HepG2 (cell line): ENCODE results near the gene EBPL. TPM values are rescaled to one million over a fixed set of nuclear protein-coding genes. Genes with fewer than 3 reads are reported as not detected.

Source experiments
- BRD4 ChIP-seq: sonication (generic); formaldehyde crosslinking; IDR thresholded peaks from 2 replicates; pipeline ENCODE4 v1.4.0; 2020; ENCODE audit warnings: missing genetic modification reagents
- FOXC1 ChIP-seq: sonication (generic); formaldehyde crosslinking; IDR thresholded peaks from 2 replicates; pipeline ENCODE4 v1.8.0; 2022; ENCODE audit warnings: mild to moderate bottlenecking, missing genetic modification reagents, borderline replicate concordance
- FOXJ3 ChIP-seq: sonication (generic); formaldehyde crosslinking; IDR thresholded peaks from 2 replicates; pipeline ENCODE4 v1.4.0; 2020; ENCODE audit warnings: missing genetic modification reagents, mild to moderate bottlenecking, borderline replicate concordance
- MLLT10 ChIP-seq: sonication (generic); formaldehyde crosslinking; IDR thresholded peaks from 2 replicates; pipeline ENCODE4 v1.4.0; 2020; ENCODE audit warnings: missing genetic modification reagents
- MTA3 ChIP-seq: sonication (generic); formaldehyde crosslinking; IDR thresholded peaks from 2 replicates; pipeline ENCODE4 v1.4.0; 2020; ENCODE audit warnings: missing genetic modification reagents
- MYPOP ChIP-seq: sonication (generic); formaldehyde crosslinking; IDR thresholded peaks from 2 replicates; pipeline ENCODE4 v1.8.1; 2023; ENCODE audit warnings: mild to moderate bottlenecking, moderate library complexity, missing genetic modification reagents
- RBM22 ChIP-seq: fragments of 200-400 bp; formaldehyde crosslinking; optimal IDR thresholded peaks from 2 replicates; pipeline ENCODE3; 2017; ENCODE audit warnings: mild to moderate bottlenecking, low read length, moderate library complexity
- SIX1 ChIP-seq: sonication (generic); formaldehyde crosslinking; IDR thresholded peaks from 2 replicates; pipeline ENCODE4 v1.4.0; 2020; ENCODE audit warnings: missing genetic modification reagents, borderline replicate concordance
- SMARCC2 ChIP-seq: fragments of 450-650 bp; IDR thresholded peaks from 2 replicates; pipeline ENCODE4 v1.6.1; 2017; ENCODE audit warnings: antibody characterized with exemption, mild to moderate bottlenecking
- SNAPC2 ChIP-seq: sonication (generic); formaldehyde crosslinking; IDR thresholded peaks from 2 replicates; pipeline ENCODE4 v1.8.1; 2022; ENCODE audit warnings: mild to moderate bottlenecking, missing genetic modification reagents
- TBX3 ChIP-seq: fragments of 450-650 bp; IDR thresholded peaks from 2 replicates; pipeline ENCODE4 v1.6.1; 2017; ENCODE audit warnings: antibody characterized with exemption, mild to moderate bottlenecking, inconsistent platforms, borderline replicate concordance
- TIGD3 ChIP-seq: sonication (generic); formaldehyde crosslinking; IDR thresholded peaks from 2 replicates; pipeline ENCODE4 v1.5.1; 2020; ENCODE audit warnings: mild to moderate bottlenecking, missing genetic modification reagents, borderline replicate concordance
- ZBTB25 ChIP-seq: IDR thresholded peaks from 2 replicates; pipeline ENCODE4 v1.6.1; 2018; ENCODE audit warnings: missing genetic modification reagents
- ZNF224 ChIP-seq: sonication (generic); formaldehyde crosslinking; IDR thresholded peaks from 2 replicates; pipeline ENCODE4 v1.5.0; 2020; ENCODE audit warnings: mild to moderate bottlenecking, missing genetic modification reagents
- ZNF234 ChIP-seq: sonication (generic); formaldehyde crosslinking; conservative IDR thresholded peaks from 2 replicates; pipeline ENCODE4 v1.5.1; 2020; ENCODE audit warnings: mild to moderate bottlenecking, missing genetic modification reagents
- ZNF3 ChIP-seq: IDR thresholded peaks from 2 replicates; pipeline ENCODE4 v1.7.0; 2017; ENCODE audit warnings: inconsistent platforms
- ZNF331 ChIP-seq: sonication (generic); formaldehyde crosslinking; IDR thresholded peaks from 2 replicates; pipeline ENCODE4 v1.4.0; 2020; ENCODE audit warnings: missing genetic modification reagents
- ZNF597 ChIP-seq: sonication (generic); formaldehyde crosslinking; IDR thresholded peaks from 2 replicates; pipeline ENCODE4 v1.5.0; 2020; ENCODE audit warnings: missing genetic modification reagents
- polyA plus RNA-seq, 8 experiments: library from polyadenylated mRNA; depleted of rRNA in 3 of 8; stranded (reverse) in 7 of 8; unstranded in 1 of 8; fragments of >200 nt; fragmentation: Illumina TruSeq in 4 of 8; extraction: Trizol in 4 of 8; gene quantifications; 2 replicates each; pipeline versions ENCODE4 v1.2.1 to v1.2.3, GENCODE V29; 2011 to 2016; ENCODE audit warnings: low read depth in 4 of 8, missing spikeins in 1 of 8, mixed read lengths in 1 of 8; ENCODE audit not compliant: insufficient read depth in 1 of 8
- total RNA-seq, 5 experiments: library from RNA; depleted of rRNA; stranded (reverse); fragments of >200 nt; fragmentation: Illumina TruSeq; extraction: Trizol; gene quantifications; 2 replicates each; pipeline ENCODE4 v1.2.3, GENCODE V29; 2016; ENCODE audit warnings: low read depth in 1 of 5
- TF ChIP-seq, protein P1 (sequence below): IDR thresholded peaks from 2 replicates; pipeline ENCODE4 v1.6.1; 2016; ENCODE audit warnings: missing biosample characterization, missing genetic modification reagents, low read depth
- TF ChIP-seq, protein P2 (sequence below): sonication (generic); formaldehyde crosslinking; IDR thresholded peaks from 2 replicates; pipeline ENCODE4 v1.5.1; 2020; ENCODE audit warnings: missing genetic modification reagents, mild to moderate bottlenecking, borderline replicate concordance

The EBPL gene
- total and polyA plus RNA-seq, 2 of the 13 experiments (the other 11 are each of a cell fraction or from before 2014, with no cell fraction given): 96.5 to 152 TPM

DNA sequence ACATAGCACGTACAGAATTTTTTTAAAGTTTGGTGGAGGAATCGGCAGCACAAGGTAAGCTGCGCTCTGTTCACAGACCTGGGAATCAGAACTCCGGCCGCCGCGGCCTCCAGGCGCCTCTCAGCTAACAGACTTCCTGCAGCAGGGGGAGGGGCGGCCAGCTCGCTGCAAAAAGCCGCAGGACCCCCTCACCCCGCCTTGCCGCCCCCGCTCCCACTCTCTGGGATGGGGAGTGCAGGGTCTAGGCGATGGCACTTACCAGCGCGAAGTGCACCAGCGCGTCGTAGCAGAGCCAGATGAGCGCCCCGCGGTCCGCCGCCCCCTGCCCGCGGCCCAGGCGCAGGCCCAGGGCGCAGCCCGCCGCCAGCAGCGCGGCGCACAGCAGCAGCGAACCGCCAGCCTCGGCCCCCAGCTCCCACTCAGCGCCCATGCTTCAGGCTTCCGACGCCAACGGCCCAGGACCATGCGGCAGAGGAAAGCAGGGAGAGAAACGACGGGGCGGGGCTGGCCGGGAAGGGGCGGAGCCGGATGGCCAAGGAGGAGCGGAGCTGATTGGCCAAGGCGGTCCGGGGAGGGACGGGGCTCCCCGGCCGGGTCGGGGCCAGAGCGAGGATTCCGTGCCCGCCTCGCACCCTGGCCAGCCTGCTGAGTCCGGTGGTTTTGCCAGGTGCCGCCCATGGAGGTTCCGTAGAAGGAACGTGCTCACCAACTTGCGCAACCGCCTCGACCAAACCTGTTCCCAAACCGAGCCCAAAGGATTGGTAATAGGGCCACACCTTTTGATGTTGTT is at the start of gene EBPL (continued):
- TF ChIP-seq, protein P1, sequence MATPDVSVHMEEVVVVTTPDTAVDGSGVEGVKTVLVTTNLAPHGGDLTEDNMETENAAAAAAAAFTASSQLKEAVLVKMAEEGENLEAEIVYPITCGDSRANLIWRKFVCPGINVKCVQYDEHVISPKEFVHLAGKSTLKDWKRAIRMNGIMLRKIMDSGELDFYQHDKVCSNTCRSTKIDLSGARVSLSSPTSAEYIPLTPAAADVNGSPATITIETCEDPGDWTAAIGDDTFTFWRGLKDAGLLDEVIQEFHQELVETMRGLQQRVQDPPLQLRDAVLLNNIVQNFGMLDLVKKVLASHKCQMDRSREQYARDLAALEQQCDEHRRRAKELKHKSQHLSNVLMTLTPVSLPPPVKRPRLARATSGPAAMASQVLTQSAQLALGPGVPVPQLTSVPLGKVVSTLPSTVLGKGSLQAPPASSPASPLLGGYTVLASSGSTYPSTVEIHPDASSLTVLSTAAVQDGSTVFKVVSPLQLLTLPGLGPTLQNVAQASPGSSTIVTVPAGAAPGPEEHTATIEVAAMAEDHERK (CRISPR knock-in tag): no peak
- TF ChIP-seq ZNF3: no peak
- TF ChIP-seq MTA3 (CRISPR knock-in tag): no peak
- TF ChIP-seq FOXC1 (CRISPR knock-in tag): peak; percentile 87; the same call in 1 of the 2 replicates
- TF ChIP-seq MLLT10: no peak
- TF ChIP-seq, protein P2, sequence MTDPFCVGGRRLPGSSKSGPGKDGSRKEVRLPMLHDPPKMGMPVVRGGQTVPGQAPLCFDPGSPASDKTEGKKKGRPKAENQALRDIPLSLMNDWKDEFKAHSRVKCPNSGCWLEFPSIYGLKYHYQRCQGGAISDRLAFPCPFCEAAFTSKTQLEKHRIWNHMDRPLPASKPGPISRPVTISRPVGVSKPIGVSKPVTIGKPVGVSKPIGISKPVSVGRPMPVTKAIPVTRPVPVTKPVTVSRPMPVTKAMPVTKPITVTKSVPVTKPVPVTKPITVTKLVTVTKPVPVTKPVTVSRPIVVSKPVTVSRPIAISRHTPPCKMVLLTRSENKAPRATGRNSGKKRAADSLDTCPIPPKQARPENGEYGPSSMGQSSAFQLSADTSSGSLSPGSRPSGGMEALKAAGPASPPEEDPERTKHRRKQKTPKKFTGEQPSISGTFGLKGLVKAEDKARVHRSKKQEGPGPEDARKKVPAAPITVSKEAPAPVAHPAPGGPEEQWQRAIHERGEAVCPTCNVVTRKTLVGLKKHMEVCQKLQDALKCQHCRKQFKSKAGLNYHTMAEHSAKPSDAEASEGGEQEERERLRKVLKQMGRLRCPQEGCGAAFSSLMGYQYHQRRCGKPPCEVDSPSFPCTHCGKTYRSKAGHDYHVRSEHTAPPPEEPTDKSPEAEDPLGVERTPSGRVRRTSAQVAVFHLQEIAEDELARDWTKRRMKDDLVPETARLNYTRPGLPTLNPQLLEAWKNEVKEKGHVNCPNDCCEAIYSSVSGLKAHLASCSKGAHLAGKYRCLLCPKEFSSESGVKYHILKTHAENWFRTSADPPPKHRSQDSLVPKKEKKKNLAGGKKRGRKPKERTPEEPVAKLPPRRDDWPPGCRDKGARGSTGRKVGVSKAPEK (CRISPR knock-in tag): no peak
- no peak for TF ChIP-seq TBX3
- TF ChIP-seq ZNF234 (CRISPR knock-in tag): no peak
- TF ChIP-seq SMARCC2: no peak
- no peak for TF ChIP-seq TIGD3 (CRISPR knock-in tag)
- TF ChIP-seq FOXJ3: 0 out of 2 replicates have a peak, but pooled peaks have one; percentile 34
- TF ChIP-seq BRD4 (CRISPR knock-in tag): peak; percentile 58; the same call in 1 of the 2 replicates
- TF ChIP-seq RBM22: no peak
- TF ChIP-seq SIX1 (CRISPR knock-in tag): no peak
- TF ChIP-seq MYPOP: peak; percentile 66; the same call in 1 of the 2 replicates
- no peak for TF ChIP-seq SNAPC2 (CRISPR knock-in tag)
- TF ChIP-seq ZNF331 (CRISPR knock-in tag): peak; percentile 90
- TF ChIP-seq ZBTB25: peak; percentile 59; the same call in 1 of the 2 replicates
- TF ChIP-seq ZNF597 (CRISPR knock-in tag): no peak
- no peak for TF ChIP-seq ZNF224 (CRISPR knock-in tag)
